Measurements from ENCODE around the gene PVALB.

DNA sequence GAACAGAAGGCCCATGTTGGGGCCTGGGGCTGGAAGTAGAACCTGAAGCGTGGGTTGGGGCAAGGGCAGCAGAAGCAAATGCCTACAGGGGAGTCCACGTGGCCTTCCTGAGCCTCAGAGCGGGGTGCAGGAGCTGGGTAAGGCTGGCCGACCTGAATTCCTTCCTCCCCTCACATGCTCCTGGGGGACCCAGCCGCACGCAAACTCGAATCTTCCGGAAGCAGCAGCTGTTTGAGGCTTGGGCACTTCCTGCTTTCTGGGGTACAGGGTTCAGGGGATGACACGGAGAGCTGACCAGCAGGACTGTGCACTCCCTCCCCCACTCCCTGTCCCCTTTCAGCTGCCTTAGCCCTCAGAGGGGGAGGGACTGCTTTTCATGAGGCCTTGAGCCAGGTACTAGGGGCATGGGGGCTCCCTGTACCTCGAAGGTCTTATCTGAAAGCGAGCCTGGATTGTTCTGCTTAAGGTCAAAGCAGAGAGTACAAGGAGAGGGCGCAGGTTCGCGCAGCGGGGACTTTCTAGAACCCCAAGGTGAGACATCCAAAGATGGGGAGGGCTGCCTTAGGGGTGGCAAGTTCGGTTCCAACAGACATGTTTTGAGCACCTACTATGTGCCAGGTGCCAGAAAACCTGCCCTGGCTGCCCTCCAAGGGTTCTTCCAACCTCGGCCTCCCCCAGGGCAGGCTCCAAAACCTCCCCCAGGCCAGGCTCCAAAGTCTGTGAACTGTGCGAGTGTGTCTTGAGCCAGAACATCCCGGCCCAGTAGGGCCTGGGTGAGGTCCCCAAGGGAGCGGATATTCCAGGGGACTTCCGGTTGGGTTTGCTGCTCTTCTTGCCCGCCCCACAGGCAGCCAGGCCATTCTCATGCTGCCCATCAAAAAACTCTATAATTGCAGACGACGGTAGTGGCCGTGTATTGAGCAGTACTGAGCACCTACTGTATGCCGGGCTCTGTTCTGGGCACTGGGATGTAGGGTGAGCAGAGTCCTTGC is 45.7 kb upstream of the PVALB start:
- TF ChIP-seq, protein P1, sequence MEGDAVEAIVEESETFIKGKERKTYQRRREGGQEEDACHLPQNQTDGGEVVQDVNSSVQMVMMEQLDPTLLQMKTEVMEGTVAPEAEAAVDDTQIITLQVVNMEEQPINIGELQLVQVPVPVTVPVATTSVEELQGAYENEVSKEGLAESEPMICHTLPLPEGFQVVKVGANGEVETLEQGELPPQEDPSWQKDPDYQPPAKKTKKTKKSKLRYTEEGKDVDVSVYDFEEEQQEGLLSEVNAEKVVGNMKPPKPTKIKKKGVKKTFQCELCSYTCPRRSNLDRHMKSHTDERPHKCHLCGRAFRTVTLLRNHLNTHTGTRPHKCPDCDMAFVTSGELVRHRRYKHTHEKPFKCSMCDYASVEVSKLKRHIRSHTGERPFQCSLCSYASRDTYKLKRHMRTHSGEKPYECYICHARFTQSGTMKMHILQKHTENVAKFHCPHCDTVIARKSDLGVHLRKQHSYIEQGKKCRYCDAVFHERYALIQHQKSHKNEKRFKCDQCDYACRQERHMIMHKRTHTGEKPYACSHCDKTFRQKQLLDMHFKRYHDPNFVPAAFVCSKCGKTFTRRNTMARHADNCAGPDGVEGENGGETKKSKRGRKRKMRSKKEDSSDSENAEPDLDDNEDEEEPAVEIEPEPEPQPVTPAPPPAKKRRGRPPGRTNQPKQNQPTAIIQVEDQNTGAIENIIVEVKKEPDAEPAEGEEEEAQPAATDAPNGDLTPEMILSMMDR (IDR thresholded peaks at IDR 0.05; ENCODE audit: borderline replicate concordance, extremely low read depth, low read length, poor library complexity, severe bottlenecking): no peak
- no peak for TF ChIP-seq EZH2 (IDR thresholded peaks at IDR 0.05; ENCODE audit: borderline replicate concordance, low read depth, low read length, severe bottlenecking)
